ENCODE results near the gene TRIM40.
"Not testable (repeated sequence)": the region's sequence is repeated elsewhere in the genome, so short reads cannot be mapped to it uniquely, and the experiment has no call there.

Gene TRIM40

GRCh38 chr6:30113841-30114240, 22.1 kb upstream of the TRIM40 start:
- DNase-seq: peak; percentile 38

- DNase-seq: no peak
These were observed 19.2 kb upstream of the TRIM40 start for GRCh38 chr6:30116724-30117123.

- not testable (repeated sequence) for DNase-seq
These were observed 17.2 kb upstream of the TRIM40 start for GRCh38 chr6:30118691-30119090.

- no peak for DNase-seq
These were observed 14.2 kb upstream of the TRIM40 start for GRCh38 chr6:30121446-30122366.

- DNase-seq: peak; percentile 35
These were observed 13.4 kb upstream of the TRIM40 start for GRCh38 chr6:30122515-30122914.

- no peak for DNase-seq
These were observed 8.5 kb upstream of the TRIM40 start for GRCh38 chr6:30127238-30128093.

- peak; percentile 45 for DNase-seq
These were observed 6.4 kb upstream of the TRIM40 start for GRCh38 chr6:30129265-30130178.

- no peak for DNase-seq
These were observed 5.7 kb upstream of the TRIM40 start for GRCh38 chr6:30130179-30130679.

GRCh38 chr6:30130887-30131862, 4.8 kb upstream of the TRIM40 start:
- peak; percentile 89 for DNase-seq

GRCh38 chr6:30131947-30132497, 3.9 kb upstream of the TRIM40 start:
- no peak for DNase-seq

- DNase-seq: no peak
These were observed 793 bp upstream of the TRIM40 start for GRCh38 chr6:30135147-30135546.

GRCh38 chr6:30136570-30137286, 788 bp downstream of the TRIM40 start:
- DNase-seq: no peak

- DNase-seq: not testable (repeated sequence)
These were observed 4.3 kb downstream of the TRIM40 start for GRCh38 chr6:30140240-30140639.

GRCh38 chr6:30142665-30143064, 6.7 kb downstream of the TRIM40 start:
- DNase-seq: no peak

- DNase-seq: no peak
These were observed 7.8 kb downstream of the TRIM40 start for GRCh38 chr6:30143780-30144179.

GRCh38 chr6:30144811-30145210, 8.9 kb downstream of the TRIM40 start:
- peak; percentile 40 for DNase-seq

- DNase-seq: no peak
These were observed 9.9 kb downstream of the TRIM40 start for GRCh38 chr6:30145818-30146217.

GRCh38 chr6:30147096-30147495, 11.2 kb downstream of the TRIM40 start:
- no peak for DNase-seq

- no peak for DNase-seq
These were observed 13.3 kb downstream of the TRIM40 start for GRCh38 chr6:30149234-30149633.
